HCT116 (cell line): Measurements from ENCODE around the gene TRABD. TPM values are rescaled to one million over a fixed set of nuclear protein-coding genes. Genes with fewer than 3 reads are reported as not detected.

ENCODE experiments used
- ATAC-seq: fragments of 200-7000 bp; cut with Tn5 transposase; 2 replicates; pipeline ENCODE4 v1.9.1; 2020; ENCODE audit warnings: mild to moderate bottlenecking, moderate library complexity
- BruUV-seq: library from RNA; stranded (reverse); fragments of 400-500 nt; replicated peaks from 2 replicates; lab custom pipeline; 2021; lab: Mats Ljungman, UMichigan
- CTCF ChIA-PET: fragments of 300-600 bp; sonication (Branson Sonifier 250); formaldehyde crosslinking; loops from one replicate; lab custom pipeline; 2021; ENCODE audit warnings: antibody characterized with exemption; lab: Charles Lee
- POLR2A ChIA-PET: fragments of 300-600, 350-600 bp; sonication (Branson Sonifier 250); formaldehyde crosslinking; loops from one replicate; lab custom pipeline; 2021; ENCODE audit warnings: antibody characterized with exemption; lab: Charles Lee
- RAD21 ChIA-PET, 2 experiments: fragments of 300-600 bp; sonication (Branson Sonifier 250); formaldehyde crosslinking; loops; one replicate each; lab custom pipeline; 2023; ENCODE audit warnings: low total read pairs in 2 of 2; ENCODE audit not compliant: uncharacterized antibody in 2 of 2, unreplicated experiment in 2 of 2, low non-redundant PET in 1 of 2; lab: Charles Lee
- DNase-seq: peaks from one replicate; pipeline ENCODE4 v3.0.0-alpha.2; 2010; ENCODE audit warnings: low read depth, low spot score
- H2AFZ ChIP-seq: fragments of 200-600 bp; shearing (Covaris generic), sonication (generic); 2 replicates; pipeline ENCODE4 v1.6.1; 2017; ENCODE audit warnings: low read depth, mixed run types, mixed read lengths, antibody characterized with exemption, low read length; ENCODE audit not compliant: poor library complexity, severe bottlenecking
- H3K27ac ChIP-seq: 2 replicates; pipeline ENCODE4 v1.5.1; 2012; ENCODE audit warnings: low read depth, low read length
- H3K27me3 ChIP-seq: fragments of 200-600 bp; sonication (generic); 2 replicates; pipeline ENCODE4 v1.6.1; 2016; ENCODE audit warnings: mixed run types, low read length, mixed read lengths; ENCODE audit not compliant: insufficient read depth
- H3K36me3 ChIP-seq, 2 experiments: fragments of 200-500 bp in 1 of 2; fragments of 200-600 bp in 1 of 2; sonication (Bioruptor generic) in 1 of 2; sonication (generic) in 1 of 2; 2 replicates each; pipeline versions ENCODE4 v1.5.1 to v1.6.1; 2014 to 2016; ENCODE audit warnings: low read length in 2 of 2, inconsistent platforms in 1 of 2, mixed read lengths in 1 of 2, mixed run types in 1 of 2; ENCODE audit not compliant: insufficient read depth in 2 of 2, control insufficient read depth in 1 of 2
- H3K4me1 ChIP-seq, 2 experiments: fragments of 200-600 bp in 1 of 2; sonication (generic) in 1 of 2; 2 replicates each; pipeline versions ENCODE4 v1.5.1 to v1.6.1; 2012 to 2017; ENCODE audit warnings: low read length in 2 of 2, inconsistent platforms in 1 of 2, mild to moderate bottlenecking in 1 of 2, mixed read lengths in 1 of 2, mixed run types in 1 of 2, moderate library complexity in 1 of 2; ENCODE audit not compliant: insufficient read depth in 2 of 2, control insufficient read depth in 1 of 2
- H3K4me2 ChIP-seq: fragments of 200-600 bp; sonication (generic); 2 replicates; pipeline ENCODE4 v1.6.1; 2017; ENCODE audit warnings: mixed run types, low read length, mixed read lengths
- H3K4me3 ChIP-seq, 2 experiments: fragments of 200-600 bp in 1 of 2; sonication (generic) in 1 of 2; replicated peaks in 1 of 2; 2 replicates each; pipeline ENCODE4 v1.5.1; 2011 to 2016; ENCODE audit warnings: low read length in 2 of 2, control low read depth in 1 of 2, low read depth in 1 of 2, mild to moderate bottlenecking in 1 of 2, mixed read lengths in 1 of 2, mixed run types in 1 of 2
- H3K79me2 ChIP-seq: fragments of 200-600 bp; sonication (generic); 2 replicates; pipeline ENCODE4 v1.6.1; 2017; ENCODE audit warnings: mild to moderate bottlenecking, mixed run types, low read length, moderate library complexity, mixed read lengths; ENCODE audit not compliant: insufficient read depth
- H3K9ac ChIP-seq: fragments of 200-600 bp; sonication (generic); 2 replicates; pipeline ENCODE4 v1.6.1; 2016; ENCODE audit warnings: low read length, mixed read lengths
- H3K9me2 ChIP-seq: fragments of 200-600 bp; sonication (generic), shearing (Covaris generic); 2 replicates; pipeline ENCODE4 v1.6.1; 2017; ENCODE audit warnings: mixed run types, mild to moderate bottlenecking, moderate library complexity; ENCODE audit not compliant: insufficient read depth
- H3K9me3 ChIP-seq, 2 experiments: fragments of 200-500 bp in 1 of 2; fragments of 200-600 bp in 1 of 2; sonication (Bioruptor generic) in 1 of 2; sonication (generic) in 1 of 2; 2 replicates each; pipeline ENCODE4 v1.6.1; 2014 to 2017; ENCODE audit warnings: low read length in 2 of 2, mixed read lengths in 2 of 2, inconsistent platforms in 1 of 2, low read depth in 1 of 2, mild to moderate bottlenecking in 1 of 2, mixed run types in 1 of 2, moderate library complexity in 1 of 2; ENCODE audit not compliant: control insufficient read depth in 1 of 2, insufficient read depth in 1 of 2
- H4K20me1 ChIP-seq: fragments of 200-600 bp; sonication (generic), shearing (Covaris generic); 2 replicates; pipeline ENCODE4 v1.6.1; 2017; ENCODE audit warnings: mixed run types, mild to moderate bottlenecking, moderate library complexity; ENCODE audit not compliant: insufficient read depth
- ELF1 ChIP-seq: IDR thresholded peaks from 2 replicates; pipeline ENCODE4 v1.6.1; 2012; ENCODE audit warnings: low read depth, borderline replicate concordance
- FOSL1 ChIP-seq: IDR thresholded peaks from 2 replicates; pipeline ENCODE4 v1.6.1; 2012; ENCODE audit warnings: low read depth
- MAX ChIP-seq: IDR thresholded peaks from 2 replicates; pipeline ENCODE4 v1.6.1; 2012
- YY1 ChIP-seq: IDR thresholded peaks from 2 replicates; pipeline ENCODE4 v1.6.1; 2011; ENCODE audit warnings: low read length, low read depth, moderate library complexity, mild to moderate bottlenecking; ENCODE audit not compliant: insufficient replicate concordance; ENCODE audit errors: extremely low read depth
- ZNF274 ChIP-seq: fragments of 200-500 bp; sonication (Bioruptor generic); IDR thresholded peaks from 2 replicates; pipeline ENCODE4 v1.6.1; 2014; ENCODE audit warnings: mild to moderate bottlenecking, low read depth, low read length, inconsistent platforms
- intact Hi-C: fragments of 100-400 bp; cut with micrococcal nuclease; formaldehyde crosslinking; loops from 2 replicates; pipeline ENCODE4 v1.10.0; 2022
- total RNA-seq: library from RNA; stranded (reverse); gene quantifications from one replicate; pipeline ENCODE4 v1.2.1, GENCODE V29; 2021; ENCODE audit not compliant: unreplicated experiment
- TF ChIP-seq, protein P1 (sequence below): IDR thresholded peaks from 2 replicates; pipeline ENCODE4 v1.6.1; 2012; ENCODE audit warnings: low read depth

Gene TRABD
- total RNA-seq, 1 experiment from 2014 or later: 90.3 TPM

DNA sequence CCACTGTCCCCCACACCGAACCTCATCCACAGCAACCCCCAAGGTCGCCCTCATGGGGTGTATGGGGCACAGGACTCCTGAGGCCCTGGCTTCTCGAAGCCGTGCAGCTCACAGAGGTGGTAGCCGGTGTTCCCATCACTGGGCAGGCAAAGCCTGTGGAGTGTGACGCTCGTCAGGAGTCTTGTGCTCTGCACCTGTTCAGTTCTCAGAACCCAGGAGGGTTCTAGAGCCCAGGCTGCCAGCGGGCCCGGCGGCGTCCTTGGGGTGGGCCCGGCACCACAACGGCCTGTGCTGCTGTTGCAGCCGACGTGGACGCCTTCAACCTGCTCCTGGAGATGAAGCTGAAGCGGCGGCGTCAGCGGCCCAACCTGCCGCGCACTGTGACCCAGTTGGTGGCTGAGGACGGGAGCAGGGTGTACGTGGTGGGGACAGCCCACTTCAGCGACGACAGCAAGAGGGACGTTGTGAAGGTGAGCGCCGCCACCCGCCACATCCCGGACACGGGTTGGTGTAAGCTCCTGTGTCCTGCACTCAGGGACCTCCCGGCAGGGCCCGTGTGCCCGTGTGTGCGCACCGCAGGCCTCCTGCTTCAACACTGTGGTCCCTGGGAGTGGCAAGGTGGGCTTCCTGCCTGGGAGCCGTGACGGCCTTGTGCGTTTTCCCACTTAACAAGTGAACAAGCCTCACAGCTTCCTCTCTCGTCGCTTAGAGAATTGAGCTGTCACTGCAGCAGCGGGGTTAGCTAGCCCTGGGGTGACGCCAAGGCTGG is 8.5 kb downstream of the TRABD start:
- ChIA-PET POLR2A (no interaction called here), CTCF (no interaction called here), RAD21 (no interaction called here)
- peaks cover 54% of the 10 kb centered on the region for H3K79me2 ChIP-seq
- peaks cover 12 to 21% of the 10 kb centered on the region in 2 experiments for H3K4me1 ChIP-seq
- H3K4me2 ChIP-seq: no peak overlapping the region
- no peak overlapping the region for H3K27ac ChIP-seq
- H3K4me3 ChIP-seq: no peak overlapping the region
- peaks cover 6% of the 10 kb centered on the region; the same call in 1 of the 2 replicates for H4K20me1 ChIP-seq
- peaks cover 2 to 20% of the 10 kb centered on the region in 2 experiments; a peak in 3 of 4 replicates for H3K36me3 ChIP-seq
- TF ChIP-seq, protein P1, sequence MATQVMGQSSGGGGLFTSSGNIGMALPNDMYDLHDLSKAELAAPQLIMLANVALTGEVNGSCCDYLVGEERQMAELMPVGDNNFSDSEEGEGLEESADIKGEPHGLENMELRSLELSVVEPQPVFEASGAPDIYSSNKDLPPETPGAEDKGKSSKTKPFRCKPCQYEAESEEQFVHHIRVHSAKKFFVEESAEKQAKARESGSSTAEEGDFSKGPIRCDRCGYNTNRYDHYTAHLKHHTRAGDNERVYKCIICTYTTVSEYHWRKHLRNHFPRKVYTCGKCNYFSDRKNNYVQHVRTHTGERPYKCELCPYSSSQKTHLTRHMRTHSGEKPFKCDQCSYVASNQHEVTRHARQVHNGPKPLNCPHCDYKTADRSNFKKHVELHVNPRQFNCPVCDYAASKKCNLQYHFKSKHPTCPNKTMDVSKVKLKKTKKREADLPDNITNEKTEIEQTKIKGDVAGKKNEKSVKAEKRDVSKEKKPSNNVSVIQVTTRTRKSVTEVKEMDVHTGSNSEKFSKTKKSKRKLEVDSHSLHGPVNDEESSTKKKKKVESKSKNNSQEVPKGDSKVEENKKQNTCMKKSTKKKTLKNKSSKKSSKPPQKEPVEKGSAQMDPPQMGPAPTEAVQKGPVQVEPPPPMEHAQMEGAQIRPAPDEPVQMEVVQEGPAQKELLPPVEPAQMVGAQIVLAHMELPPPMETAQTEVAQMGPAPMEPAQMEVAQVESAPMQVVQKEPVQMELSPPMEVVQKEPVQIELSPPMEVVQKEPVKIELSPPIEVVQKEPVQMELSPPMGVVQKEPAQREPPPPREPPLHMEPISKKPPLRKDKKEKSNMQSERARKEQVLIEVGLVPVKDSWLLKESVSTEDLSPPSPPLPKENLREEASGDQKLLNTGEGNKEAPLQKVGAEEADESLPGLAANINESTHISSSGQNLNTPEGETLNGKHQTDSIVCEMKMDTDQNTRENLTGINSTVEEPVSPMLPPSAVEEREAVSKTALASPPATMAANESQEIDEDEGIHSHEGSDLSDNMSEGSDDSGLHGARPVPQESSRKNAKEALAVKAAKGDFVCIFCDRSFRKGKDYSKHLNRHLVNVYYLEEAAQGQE: no peak
- TF ChIP-seq YY1 (no peak), ZNF274 (no peak), FOSL1 (no peak), MAX (no peak), ELF1 (no peak)
- TF ChIP-seq, all 23 proteins: peak for 0
- Histone ChIP-seq H3K9me2 (no peaks in the 10 kb centered on the region), H3K9ac (no peak overlapping the region), H3K9me3 (no peaks in the 10 kb centered on the region), H2AFZ (no peak overlapping the region), H3K27me3 (no peaks in the 10 kb centered on the region)
- ATAC-seq (no peak), DNase-seq (no peak)
- intact Hi-C loops: no loop called here
- BruUV-seq: no TSS peak
